ENCODE measurements around the gene IREB2.

IREB2 gene

DNA sequence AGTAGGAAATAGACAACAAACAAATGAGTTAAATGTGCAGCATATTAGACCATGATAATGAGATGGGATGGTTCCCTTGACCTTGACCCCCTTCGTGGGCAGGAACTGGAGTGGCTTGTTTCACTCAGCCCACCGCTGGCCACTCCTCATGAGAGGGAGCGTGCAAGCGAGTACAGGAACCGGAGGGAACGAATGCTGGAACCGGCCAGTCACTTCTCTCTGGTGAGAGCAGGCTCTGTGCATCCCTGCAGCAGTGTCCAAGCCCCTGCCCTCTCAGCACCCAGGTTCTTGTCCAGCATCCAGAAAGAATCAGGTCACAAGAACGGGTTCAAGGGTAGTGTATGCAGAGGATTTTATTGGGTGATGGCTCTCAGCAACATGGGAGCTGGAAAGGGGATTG is 17.2 kb upstream of the IREB2 start:
- no peaks in the 10 kb centered on the region for H3K4me1 ChIP-seq (ENCODE audit: control insufficient read depth, insufficient read depth, low read length, unreplicated experiment)
- H3K79me2 ChIP-seq (ENCODE audit: control insufficient read depth, insufficient read depth, low read length, unreplicated experiment), result no peaks in the 10 kb centered on the region
- H2AFZ ChIP-seq (ENCODE audit: low read length, unreplicated experiment), result no peak overlapping the region
- no peaks in the 10 kb centered on the region for H3K36me3 ChIP-seq (ENCODE audit: insufficient read depth, low read length)
- no peak overlapping the region for H3K27ac ChIP-seq (ENCODE audit: low read depth, low read length)
- H3K27me3 ChIP-seq (ENCODE audit: insufficient read depth, low read length), result peaks cover 29% of the 10 kb centered on the region
- H3K4me3 ChIP-seq (ENCODE audit: low read depth, low read length), result no peak overlapping the region

DNA sequence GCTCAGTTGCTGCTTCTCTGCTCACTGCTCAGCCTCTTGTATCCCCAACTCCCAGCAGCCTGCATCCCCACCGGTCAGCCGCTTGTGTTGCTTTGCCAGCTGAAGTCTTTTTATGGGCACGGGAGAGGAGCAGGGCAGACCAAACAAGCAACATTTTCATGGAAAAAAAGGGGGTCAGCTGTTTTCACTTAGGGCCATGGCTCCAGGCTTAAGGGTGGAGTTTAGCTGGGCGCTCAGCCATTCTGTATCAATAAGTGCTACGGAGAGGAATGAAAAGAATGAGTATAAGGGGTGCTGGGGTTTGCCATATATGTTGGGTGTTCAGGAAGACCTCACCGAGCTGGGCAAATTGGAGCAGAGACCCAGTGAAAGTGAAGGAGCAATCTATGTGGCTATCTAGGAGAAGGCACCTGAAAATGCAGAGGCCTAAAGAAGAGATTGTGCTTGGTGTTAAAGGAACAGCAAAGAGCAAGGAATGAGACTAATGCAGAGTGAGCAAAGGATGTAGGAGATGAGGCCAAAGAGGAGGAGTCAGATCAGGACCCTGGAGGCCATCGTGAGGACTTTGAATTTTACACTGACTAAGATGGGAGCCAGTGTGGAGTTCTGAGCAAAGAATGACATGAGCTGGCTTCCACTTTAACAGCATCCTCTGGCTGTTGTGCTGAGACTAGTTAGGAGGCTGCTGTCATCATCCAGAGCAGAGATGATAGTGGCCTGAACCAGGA is 16.6 kb upstream of the IREB2 start:
- Histone ChIP-seq H3K4me3 (ENCODE audit: low read depth, low read length) (no peak overlapping the region), H3K36me3 (ENCODE audit: insufficient read depth, low read length) (no peaks in the 10 kb centered on the region), H3K4me1 (ENCODE audit: control insufficient read depth, insufficient read depth, low read length, unreplicated experiment) (no peaks in the 10 kb centered on the region), H3K27me3 (ENCODE audit: insufficient read depth, low read length) (peaks cover 36% of the 10 kb centered on the region), H3K79me2 (ENCODE audit: control insufficient read depth, insufficient read depth, low read length, unreplicated experiment) (no peaks in the 10 kb centered on the region), H2AFZ (ENCODE audit: low read length, unreplicated experiment) (no peak overlapping the region), H3K27ac (ENCODE audit: low read depth, low read length) (no peak overlapping the region)

DNA sequence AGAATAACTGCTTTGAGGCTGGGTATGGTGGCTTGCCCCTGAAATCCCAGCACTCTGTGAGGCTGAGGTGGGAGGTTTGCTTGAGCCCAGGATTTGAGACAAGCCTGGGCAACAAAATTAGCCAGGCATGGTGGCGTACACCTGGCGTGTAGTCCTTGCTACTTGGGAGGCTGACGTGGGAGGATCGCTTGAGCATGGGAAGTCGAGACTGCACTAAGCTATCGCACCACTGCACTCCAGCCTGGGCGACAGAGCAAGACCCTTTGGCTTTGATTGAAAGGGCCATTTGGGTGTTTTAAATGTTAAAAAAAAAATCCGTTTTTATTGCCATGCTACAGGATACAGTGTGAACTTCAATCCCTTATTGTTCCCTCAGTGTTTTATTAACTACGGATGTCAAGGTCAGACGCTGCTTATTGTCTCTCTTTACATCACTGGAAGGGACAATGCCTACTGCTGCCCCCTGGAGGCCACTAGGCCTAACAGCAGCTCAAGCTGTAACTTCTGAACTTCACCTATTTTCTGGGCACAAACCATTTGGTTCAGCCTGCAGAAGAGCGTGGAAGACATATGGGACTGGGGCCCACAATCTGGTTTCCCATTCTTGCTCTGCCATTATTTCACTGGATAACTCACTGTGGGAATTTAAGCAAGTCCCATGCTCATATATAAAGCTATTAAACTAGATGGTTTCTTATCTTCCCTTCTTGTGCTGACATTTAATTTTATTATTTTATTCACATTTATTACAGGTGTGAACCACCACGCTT is 15.3 kb upstream of the IREB2 start:
- no peak overlapping the region for H3K27ac ChIP-seq (ENCODE audit: low read depth, low read length)
- no peaks in the 10 kb centered on the region for H3K79me2 ChIP-seq (ENCODE audit: control insufficient read depth, insufficient read depth, low read length, unreplicated experiment)
- peaks cover 41% of the 10 kb centered on the region for H3K27me3 ChIP-seq (ENCODE audit: insufficient read depth, low read length)
- no peak overlapping the region for H2AFZ ChIP-seq (ENCODE audit: low read length, unreplicated experiment)
- H3K36me3 ChIP-seq (ENCODE audit: insufficient read depth, low read length), result no peaks in the 10 kb centered on the region
- no peaks in the 10 kb centered on the region for H3K4me1 ChIP-seq (ENCODE audit: control insufficient read depth, insufficient read depth, low read length, unreplicated experiment)
- no peak overlapping the region for H3K4me3 ChIP-seq (ENCODE audit: low read depth, low read length)

DNA sequence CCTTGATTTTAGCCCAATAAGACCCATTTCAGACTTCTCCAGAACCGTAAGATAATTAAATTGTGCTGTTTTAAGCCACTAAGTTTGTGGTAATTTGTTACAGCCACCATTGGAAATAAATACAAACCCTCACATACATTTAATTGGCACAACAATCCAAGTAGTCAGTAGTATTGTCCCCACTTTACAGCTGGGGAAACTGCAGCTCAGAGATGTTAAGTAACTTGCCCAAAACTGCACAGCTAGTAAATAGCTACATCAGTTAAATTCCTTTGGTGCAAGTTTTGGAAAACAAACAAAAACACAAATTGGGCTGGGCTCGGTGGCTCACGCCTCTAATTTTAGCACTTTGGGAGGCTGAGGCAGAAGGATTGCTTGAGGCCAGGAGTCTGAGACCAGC is 13.3 kb upstream of the IREB2 start:
- Histone ChIP-seq H3K27me3 (ENCODE audit: insufficient read depth, low read length) (peaks cover 48% of the 10 kb centered on the region), H3K4me3 (ENCODE audit: low read depth, low read length) (no peak overlapping the region), H3K27ac (ENCODE audit: low read depth, low read length) (no peak overlapping the region), H3K4me1 (ENCODE audit: control insufficient read depth, insufficient read depth, low read length, unreplicated experiment) (no peaks in the 10 kb centered on the region), H3K36me3 (ENCODE audit: insufficient read depth, low read length) (no peaks in the 10 kb centered on the region), H3K79me2 (ENCODE audit: control insufficient read depth, insufficient read depth, low read length, unreplicated experiment) (no peaks in the 10 kb centered on the region), H2AFZ (ENCODE audit: low read length, unreplicated experiment) (no peak overlapping the region)

DNA sequence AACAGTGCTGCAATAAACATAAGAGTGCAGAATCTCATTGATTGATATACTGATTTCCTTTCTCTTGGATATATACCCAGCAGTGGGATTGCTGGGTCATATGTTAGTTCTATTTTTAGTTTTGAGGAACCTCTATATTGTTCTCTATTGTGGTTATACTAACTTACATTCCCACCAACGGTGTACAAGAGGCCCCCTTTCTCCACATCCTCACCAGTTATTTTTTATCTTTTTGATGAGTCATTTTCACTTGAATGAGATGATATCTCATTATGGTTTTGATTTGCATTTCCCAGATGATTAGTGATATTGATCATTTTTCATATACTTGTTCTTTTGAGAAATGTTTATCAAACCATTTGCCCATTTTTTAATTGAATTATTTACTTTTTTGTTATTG is 12.4 kb upstream of the IREB2 start:
- Histone ChIP-seq H3K27me3 (ENCODE audit: insufficient read depth, low read length) (peaks cover 58% of the 10 kb centered on the region), H3K27ac (ENCODE audit: low read depth, low read length) (no peak overlapping the region), H3K4me1 (ENCODE audit: control insufficient read depth, insufficient read depth, low read length, unreplicated experiment) (no peaks in the 10 kb centered on the region), H3K36me3 (ENCODE audit: insufficient read depth, low read length) (no peaks in the 10 kb centered on the region), H3K4me3 (ENCODE audit: low read depth, low read length) (no peak overlapping the region), H2AFZ (ENCODE audit: low read length, unreplicated experiment) (no peak overlapping the region), H3K79me2 (ENCODE audit: control insufficient read depth, insufficient read depth, low read length, unreplicated experiment) (no peaks in the 10 kb centered on the region)

DNA sequence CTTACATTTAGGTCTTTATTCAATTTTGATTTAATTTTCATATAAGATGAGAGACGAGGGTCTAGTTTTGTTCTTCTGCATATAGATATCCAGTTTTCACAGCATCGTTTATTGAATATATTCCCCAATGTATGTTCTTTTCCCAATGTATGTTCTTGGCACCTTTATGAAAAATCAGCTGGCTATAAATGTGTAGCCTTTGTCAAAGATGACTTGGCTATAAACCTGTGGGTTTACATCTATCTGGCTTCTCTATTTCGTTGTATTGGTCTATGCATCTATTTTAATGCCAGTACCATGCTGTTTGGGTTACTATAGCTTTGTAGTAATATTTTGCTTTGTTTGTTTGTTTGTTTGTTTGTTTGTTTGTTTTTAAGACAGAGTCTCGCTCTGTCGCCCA is 11.7 kb upstream of the IREB2 start:
- H2AFZ ChIP-seq (ENCODE audit: low read length, unreplicated experiment), result no peak overlapping the region
- no peaks in the 10 kb centered on the region for H3K4me1 ChIP-seq (ENCODE audit: control insufficient read depth, insufficient read depth, low read length, unreplicated experiment)
- H3K27me3 ChIP-seq (ENCODE audit: insufficient read depth, low read length), result peaks cover 64% of the 10 kb centered on the region

DNA sequence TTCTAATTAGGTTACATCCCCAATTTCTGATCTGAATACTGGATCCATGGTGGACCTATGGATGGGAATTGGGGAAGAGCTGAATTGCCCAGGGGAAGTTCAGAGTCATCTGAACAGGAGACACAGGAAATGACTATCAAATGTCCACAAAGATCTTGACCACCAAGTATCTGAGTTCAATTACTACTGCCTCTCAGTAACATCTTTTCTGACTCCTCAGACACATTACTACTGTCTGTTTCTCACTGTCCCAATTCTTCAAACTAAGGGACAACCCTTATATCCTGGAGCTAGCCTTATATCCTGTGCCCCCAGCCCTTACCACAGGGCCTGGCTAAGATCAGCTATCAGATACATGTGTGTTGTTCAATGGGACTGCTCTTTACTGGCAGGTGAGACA is 10.1 kb upstream of the IREB2 start:
- peaks cover 75% of the 10 kb centered on the region for H3K27me3 ChIP-seq (ENCODE audit: insufficient read depth, low read length)
- no peak overlapping the region for H3K27ac ChIP-seq (ENCODE audit: low read depth, low read length)
- no peak overlapping the region for H3K4me3 ChIP-seq (ENCODE audit: low read depth, low read length)
- no peak overlapping the region for H2AFZ ChIP-seq (ENCODE audit: low read length, unreplicated experiment)
- H3K79me2 ChIP-seq (ENCODE audit: control insufficient read depth, insufficient read depth, low read length, unreplicated experiment), result no peaks in the 10 kb centered on the region
- no peaks in the 10 kb centered on the region for H3K36me3 ChIP-seq (ENCODE audit: insufficient read depth, low read length)
- H3K4me1 ChIP-seq (ENCODE audit: control insufficient read depth, insufficient read depth, low read length, unreplicated experiment), result no peaks in the 10 kb centered on the region

More for the DNA sequence above, 11.7 kb upstream of the IREB2 start:
- Histone ChIP-seq H3K4me3 (ENCODE audit: low read depth, low read length) (no peak overlapping the region), H3K27ac (ENCODE audit: low read depth, low read length) (no peak overlapping the region), H3K79me2 (ENCODE audit: control insufficient read depth, insufficient read depth, low read length, unreplicated experiment) (no peaks in the 10 kb centered on the region), H3K36me3 (ENCODE audit: insufficient read depth, low read length) (no peaks in the 10 kb centered on the region)

DNA sequence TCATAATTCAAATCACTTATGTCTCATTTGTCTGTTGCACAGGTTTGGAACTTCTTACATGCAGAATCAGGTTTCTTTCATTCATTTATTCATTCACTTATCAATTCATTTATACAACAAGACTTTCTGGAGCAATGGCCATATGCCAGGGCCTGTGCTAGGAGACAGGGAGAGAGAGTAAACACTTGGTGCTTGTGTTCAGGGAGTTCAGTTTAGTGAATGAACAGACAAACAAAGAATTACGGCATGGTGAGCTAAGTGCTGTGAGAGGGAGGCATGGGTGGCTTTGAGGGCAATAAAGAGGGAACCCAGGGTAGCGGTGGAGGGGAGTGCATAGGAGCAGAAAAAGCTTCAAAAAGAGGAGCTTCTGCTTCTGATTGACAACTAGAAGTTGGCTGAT is 8.5 kb upstream of the IREB2 start:
- Histone ChIP-seq H3K4me3 (ENCODE audit: low read depth, low read length) (no peak overlapping the region), H3K79me2 (ENCODE audit: control insufficient read depth, insufficient read depth, low read length, unreplicated experiment) (no peaks in the 10 kb centered on the region), H2AFZ (ENCODE audit: low read length, unreplicated experiment) (no peak overlapping the region), H3K27me3 (ENCODE audit: insufficient read depth, low read length) (peaks cover 66% of the 10 kb centered on the region), H3K36me3 (ENCODE audit: insufficient read depth, low read length) (no peaks in the 10 kb centered on the region), H3K4me1 (ENCODE audit: control insufficient read depth, insufficient read depth, low read length, unreplicated experiment) (no peaks in the 10 kb centered on the region), H3K27ac (ENCODE audit: low read depth, low read length) (no peak overlapping the region)

DNA sequence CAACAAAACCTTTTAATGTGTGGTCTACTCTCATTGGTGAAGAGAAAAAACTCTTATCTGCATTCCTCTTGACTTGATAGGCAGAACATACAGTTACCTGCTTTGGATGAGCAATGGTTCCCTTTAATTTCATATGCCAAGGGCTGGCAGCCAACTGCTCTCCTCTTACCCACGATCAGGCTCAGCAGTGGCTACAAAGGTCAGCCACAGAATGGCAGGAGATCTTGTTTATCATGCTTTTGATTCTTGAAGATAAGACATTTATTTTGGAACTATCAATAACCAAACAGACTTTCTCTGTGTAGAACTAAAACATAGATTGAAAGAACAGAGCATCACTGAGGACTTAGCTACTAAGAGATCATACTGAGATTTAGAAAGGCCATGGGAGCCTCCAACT is 6.1 kb upstream of the IREB2 start:
- no peaks in the 10 kb centered on the region for H3K4me1 ChIP-seq (ENCODE audit: control insufficient read depth, insufficient read depth, low read length, unreplicated experiment)
- no peaks in the 10 kb centered on the region for H3K79me2 ChIP-seq (ENCODE audit: control insufficient read depth, insufficient read depth, low read length, unreplicated experiment)
- H3K27me3 ChIP-seq (ENCODE audit: insufficient read depth, low read length), result peaks cover 46% of the 10 kb centered on the region
- H3K27ac ChIP-seq (ENCODE audit: low read depth, low read length), result no peak overlapping the region
- no peak overlapping the region for H2AFZ ChIP-seq (ENCODE audit: low read length, unreplicated experiment)
- no peak overlapping the region for H3K4me3 ChIP-seq (ENCODE audit: low read depth, low read length)
- H3K36me3 ChIP-seq (ENCODE audit: insufficient read depth, low read length), result no peaks in the 10 kb centered on the region

DNA sequence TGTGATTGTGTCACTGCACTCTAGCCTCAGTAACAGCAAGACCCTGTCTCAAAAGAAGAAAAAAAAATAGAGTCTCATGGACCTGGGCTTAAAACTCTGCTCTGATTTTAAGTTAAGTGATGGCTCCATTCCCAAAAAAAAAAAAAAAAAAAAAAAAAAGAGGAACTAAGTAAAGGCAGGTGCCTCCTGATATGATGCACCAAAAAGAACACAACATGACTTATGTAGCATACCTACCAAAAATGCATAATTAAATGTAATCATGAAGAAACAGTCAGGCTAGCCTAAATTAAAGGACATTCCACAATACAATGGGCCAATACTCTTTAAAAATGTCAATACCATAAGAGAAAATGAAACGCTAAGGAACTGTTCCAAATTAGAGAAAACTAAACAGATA is 5.4 kb upstream of the IREB2 start:
- Histone ChIP-seq H2AFZ (ENCODE audit: low read length, unreplicated experiment) (no peak overlapping the region), H3K27me3 (ENCODE audit: insufficient read depth, low read length) (peaks cover 42% of the 10 kb centered on the region), H3K36me3 (ENCODE audit: insufficient read depth, low read length) (no peaks in the 10 kb centered on the region), H3K27ac (ENCODE audit: low read depth, low read length) (no peak overlapping the region), H3K4me1 (ENCODE audit: control insufficient read depth, insufficient read depth, low read length, unreplicated experiment) (no peaks in the 10 kb centered on the region), H3K79me2 (ENCODE audit: control insufficient read depth, insufficient read depth, low read length, unreplicated experiment) (no peaks in the 10 kb centered on the region), H3K4me3 (ENCODE audit: low read depth, low read length) (no peak overlapping the region)

DNA sequence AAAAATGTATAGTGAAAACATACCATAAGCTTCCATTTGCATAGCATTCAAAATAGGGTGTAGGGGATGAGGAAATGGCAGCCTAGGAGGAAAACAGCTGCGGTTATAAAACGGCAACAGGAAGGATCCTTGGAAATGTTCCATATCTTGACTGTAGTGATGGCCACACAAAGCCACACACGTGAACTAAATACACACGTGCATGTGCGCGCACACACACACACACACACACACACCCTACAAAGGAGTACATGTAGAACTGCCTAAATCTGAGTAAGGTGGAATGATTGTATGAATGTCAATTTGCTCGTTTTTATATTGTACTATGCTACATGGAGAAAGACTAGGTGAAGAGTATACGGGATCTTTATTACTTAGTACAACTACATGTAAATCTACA is 3.9 kb upstream of the IREB2 start:
- Histone ChIP-seq H3K27ac (ENCODE audit: low read depth, low read length) (no peak overlapping the region), H3K79me2 (ENCODE audit: control insufficient read depth, insufficient read depth, low read length, unreplicated experiment) (peaks cover 11% of the 10 kb centered on the region), H3K4me3 (ENCODE audit: low read depth, low read length) (no peak overlapping the region), H3K4me1 (ENCODE audit: control insufficient read depth, insufficient read depth, low read length, unreplicated experiment) (no peaks in the 10 kb centered on the region), H2AFZ (ENCODE audit: low read length, unreplicated experiment) (no peak overlapping the region), H3K27me3 (ENCODE audit: insufficient read depth, low read length) (peaks cover 40% of the 10 kb centered on the region), H3K36me3 (ENCODE audit: insufficient read depth, low read length) (no peaks in the 10 kb centered on the region)
